A549 treated with DMSO at 1 μM for 4 hours (cell line): ENCODE results near the gene OR2T10. TPM values are rescaled to one million over a fixed set of nuclear protein-coding genes. Genes with fewer than 3 reads are reported as not detected.

Source experiments
- total RNA-seq: library from RNA; stranded (reverse); fragments of 200-300 nt; extraction: Qiagen RNA extraction; gene quantifications from 5 replicates; pipeline ENCODE4 v1.2.3, GENCODE V29; 2022; ENCODE audit warnings: low read depth

The OR2T10 gene
- not detected in 5 replicates for total RNA-seq

GRCh38 chr1:248597589-248597988, at the start of gene OR2T10:
TSS of gene OR2T10 (minus strand) at chr1:248597700. CDS start at chr1:248593768, 3,932 bp downstream.

GRCh38 chr1:248645178-248645577, 47.7 kb upstream of the OR2T10 start, which contains the start of gene OR2T35:
TSS of gene OR2T35 (minus strand) at chr1:248645278. CDS start at chr1:248639258, 6,020 bp downstream.

GRCh38 chr1:248634991-248635390, 37.5 kb upstream of the OR2T10 start, which contains the start of gene OR2T11:
TSS of gene OR2T11 (minus strand) at chr1:248635091. CDS start at chr1:248627128, 7,963 bp downstream.

GRCh38 chr1:248574657-248575056, 22.8 kb downstream of the OR2T10 start, which contains the start of gene OR2T34:
TSS of gene OR2T34 (minus strand) at chr1:248574757. CDS start at chr1:248574757, 0 bp downstream.

GRCh38 chr1:248562672-248563071, 34.8 kb downstream of the OR2T10 start, which contains the start of gene OR2T29:
TSS of gene OR2T29 (minus strand) at chr1:248562772. CDS start at chr1:248559491, 3,281 bp downstream.

Other genes starting within 250 kb of the OR2T10 start
- gene OR14C36, start 248.9 kb downstream of the OR2T10 start, total RNA-seq = not detected in 5 replicates
- not detected in 5 replicates for gene OR2T4, start 236.0 kb downstream of the OR2T10 start, total RNA-seq
- not detected in 5 replicates for gene OR2T6, start 222.0 kb downstream of the OR2T10 start, total RNA-seq
- gene OR2T1, start 194.7 kb downstream of the OR2T10 start, total RNA-seq = not detected in 5 replicates
- gene OR2T2, start 152.1 kb downstream of the OR2T10 start, total RNA-seq = not detected in 5 replicates
- gene OR2T3, start 124.3 kb downstream of the OR2T10 start, total RNA-seq = not detected in 5 replicates
- gene OR2T5, start 109.1 kb downstream of the OR2T10 start, total RNA-seq = not detected in 5 replicates
- not detected in 5 replicates for gene OR2G6, start 89.6 kb downstream of the OR2T10 start, total RNA-seq
- gene OR2T29, start 34.9 kb downstream of the OR2T10 start, total RNA-seq = not detected in 5 replicates
- gene OR2T34, start 22.9 kb downstream of the OR2T10 start, total RNA-seq = not detected in 5 replicates
- not detected in 5 replicates for gene OR2T11, start 37.4 kb upstream of the OR2T10 start, total RNA-seq
- gene OR2T35, start 47.6 kb upstream of the OR2T10 start, total RNA-seq = not detected in 5 replicates
- gene OR2T27, start 57.8 kb upstream of the OR2T10 start, total RNA-seq = not detected in 5 replicates
- gene OR14I1, start 105.1 kb upstream of the OR2T10 start, total RNA-seq = not detected in 5 replicates
- 0.11 to 0.32 TPM (median 0.17 TPM) in 3 of 5 replicates, not detected in the others for gene LYPD8, start 158.1 kb upstream of the OR2T10 start, total RNA-seq
- gene SH3BP5L, start 228.2 kb upstream of the OR2T10 start, total RNA-seq = 24.8 to 29.0 TPM (median 27.3 TPM) in 5 replicates
- gene ZNF672, start 240.5 kb upstream of the OR2T10 start, total RNA-seq = 19.4 to 26.5 TPM (median 24.3 TPM) in 5 replicates